ENCODE data around the gene OR5AC2. TPM values are rescaled to one million over a fixed set of nuclear protein-coding genes. Genes with fewer than 3 reads are reported as not detected.

Gene OR5AC2
- total RNA-seq, 1 donor from 2014 or later, result not detected

GRCh38 chr3:98130421-98130820 is 43.4 kb downstream of the OR5AC2 start, which contains the start of gene OR5H1:
OR5H1 (plus strand) TSS chr3:98130721; CDS start chr3:98132698, 1,977 bp downstream.
- intact Hi-C loops (cut with DNase I), result no loop called here
- DNase-seq (ENCODE audit: low spot score) (no peak), ATAC-seq (no peak)

GRCh38 chr3:98136631-98137030 is 49.7 kb downstream of the OR5AC2 start:
- ATAC-seq, result no peak
- intact Hi-C loops (cut with DNase I), result no loop called here
- DNase-seq (ENCODE audit: low spot score), result no peak

Other genes with a start within 250 kb of the OR5AC2 start
- gene RIOX2, start 114.7 kb upstream of the OR5AC2 start, total RNA-seq, result 36.0 TPM
- not detected for gene GABRR3, start 51.9 kb upstream of the OR5AC2 start, total RNA-seq
- gene OR5H1, start 43.5 kb downstream of the OR5AC2 start, total RNA-seq, result not detected
- gene OR5H14, start 60.3 kb downstream of the OR5AC2 start, total RNA-seq, result not detected
- gene OR5H15, start 79.5 kb downstream of the OR5AC2 start, total RNA-seq, result not detected
- gene OR5H6, start 177.1 kb downstream of the OR5AC2 start, total RNA-seq, result not detected
- gene OR5H2, start 195.3 kb downstream of the OR5AC2 start, total RNA-seq, result not detected

Measured in sciatic nerve (tissue), 2 donors.